ENCODE measurements around the gene SLC25A26. TPM values are rescaled to one million over a fixed set of nuclear protein-coding genes. Genes with fewer than 3 reads are reported as not detected.

The SLC25A26 gene
- total RNA-seq, 2 donors from 2014 or later = 27.1 to 32.6 TPM

DNA sequence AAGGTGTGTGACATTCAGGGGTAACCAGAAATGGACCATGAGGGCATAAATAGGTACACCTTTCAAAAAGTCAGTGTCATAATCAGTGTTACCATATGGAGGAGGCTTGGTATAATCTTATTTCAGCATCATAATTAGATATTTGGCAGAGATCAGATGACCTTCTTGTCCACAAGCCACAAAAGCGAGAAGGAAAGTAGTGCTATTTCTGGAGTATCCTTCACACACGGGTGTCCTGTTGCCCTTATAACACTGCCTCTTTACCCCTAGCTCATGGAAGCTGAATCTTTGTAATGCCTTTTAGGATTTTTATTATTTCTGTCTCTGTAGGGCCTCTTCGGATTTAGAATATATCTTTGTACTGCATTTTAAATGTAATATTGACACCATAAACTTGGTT lies 147.2 kb downstream of the SLC25A26 start:
- Mint-ChIP-seq H3K4me3 (no peak overlapping the region), H3K36me3 (ENCODE audit: low read depth) (peaks cover 16% of the 10 kb centered on the region), H3K4me1 (peaks cover 6% of the 10 kb centered on the region), H3K27me3 (no peaks in the 10 kb centered on the region), H3K27ac (no peak overlapping the region), H3K9me3 (no peaks in the 10 kb centered on the region)
- no peak for ATAC-seq (replicated peaks)

DNA sequence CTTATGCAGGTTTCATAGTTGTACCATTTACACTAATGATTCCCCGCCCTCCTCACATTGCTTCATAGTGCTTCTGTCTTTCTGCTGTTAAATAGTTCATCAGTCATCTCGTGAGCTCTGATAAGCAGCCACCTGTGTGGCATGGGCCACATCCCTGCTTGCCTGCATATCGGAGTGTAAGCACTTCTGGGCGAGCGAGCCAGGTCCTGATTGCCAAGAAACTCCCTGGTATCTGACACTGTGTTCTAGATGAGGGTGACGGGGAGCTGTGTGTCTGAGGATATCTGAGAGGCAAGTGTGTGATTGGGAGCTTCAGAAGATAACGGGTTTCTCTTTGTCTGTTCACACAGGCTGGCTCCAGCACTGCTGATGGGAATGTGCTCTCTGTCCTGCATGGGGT lies 149.4 kb downstream of the SLC25A26 start:
- Mint-ChIP-seq H3K4me1 (peaks cover 6% of the 10 kb centered on the region), H3K36me3 (ENCODE audit: low read depth) (peaks cover 22% of the 10 kb centered on the region), H3K27ac (no peak overlapping the region), H3K27me3 (no peaks in the 10 kb centered on the region), H3K9me3 (no peaks in the 10 kb centered on the region), H3K4me3 (no peak overlapping the region)
- no peak for ATAC-seq (replicated peaks)

DNA sequence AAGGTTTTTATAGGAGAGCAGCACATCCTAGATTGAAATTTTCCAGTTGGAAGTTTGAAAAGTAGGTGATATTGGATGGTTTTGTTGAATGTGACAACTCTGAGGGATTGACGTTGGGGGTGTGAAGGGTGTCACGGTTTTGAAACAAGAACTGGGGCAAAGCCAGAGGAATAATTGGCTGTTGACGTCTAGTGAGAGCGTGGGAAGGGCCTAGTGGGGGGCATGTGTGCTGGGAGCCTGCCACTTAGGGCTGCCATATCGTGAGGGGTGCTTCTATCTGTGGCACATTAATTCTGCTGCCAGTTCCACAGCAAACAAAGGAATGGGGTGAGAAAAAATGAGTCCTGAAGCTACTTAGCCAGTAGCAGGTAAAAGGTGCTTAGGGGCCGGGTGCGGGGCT lies 150.6 kb downstream of the SLC25A26 start:
- H3K9me3 Mint-ChIP-seq = no peaks in the 10 kb centered on the region
- peaks cover 6% of the 10 kb centered on the region for H3K4me1 Mint-ChIP-seq
- ATAC-seq (replicated peaks) = no peak
- H3K27ac Mint-ChIP-seq = peak overlapping the region; percentile 3
- H3K4me3 Mint-ChIP-seq = no peak overlapping the region
- peaks cover 31% of the 10 kb centered on the region for H3K36me3 Mint-ChIP-seq (ENCODE audit: low read depth)
- no peaks in the 10 kb centered on the region for H3K27me3 Mint-ChIP-seq

DNA sequence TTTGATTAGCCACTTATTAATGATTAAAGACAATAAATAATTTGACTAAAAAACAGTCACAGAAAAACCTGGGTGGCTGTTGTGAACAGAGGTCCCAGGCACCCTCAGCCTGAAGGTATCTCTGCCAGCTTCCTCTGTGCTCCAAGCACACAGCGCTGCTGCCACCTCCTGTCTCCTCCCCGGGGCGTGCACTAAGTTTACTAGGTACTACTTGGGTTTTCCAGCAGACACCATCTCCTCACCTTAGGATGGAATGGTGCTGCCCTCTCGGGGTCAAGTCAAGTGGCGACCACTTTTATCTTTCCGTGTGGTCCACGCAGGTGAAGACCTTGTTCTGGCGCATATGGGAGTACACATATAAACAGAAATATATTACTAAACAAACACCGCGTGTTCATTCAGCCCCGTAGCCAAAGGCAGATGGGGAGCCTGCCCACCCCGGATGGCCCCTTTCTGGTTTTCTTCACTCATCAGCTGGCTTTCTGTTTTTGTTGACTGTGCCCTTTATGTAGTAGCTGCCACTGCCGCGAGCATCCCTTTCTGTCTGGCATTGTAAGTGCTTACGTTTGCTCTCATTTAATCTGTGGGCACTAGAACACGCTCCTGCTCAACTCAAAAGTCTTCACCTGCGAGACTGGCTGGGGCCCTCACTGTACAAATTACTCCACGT lies 152.0 kb downstream of the SLC25A26 start:
- peak overlapping the region; percentile 46 for H3K27ac Mint-ChIP-seq
- ATAC-seq (replicated peaks) = peak; percentile 63
- H3K36me3 Mint-ChIP-seq (ENCODE audit: low read depth) = peaks cover 45% of the 10 kb centered on the region
- H3K9me3 Mint-ChIP-seq = no peaks in the 10 kb centered on the region
- no peak overlapping the region for H3K4me3 Mint-ChIP-seq
- no peaks in the 10 kb centered on the region for H3K27me3 Mint-ChIP-seq
- peaks cover 8% of the 10 kb centered on the region for H3K4me1 Mint-ChIP-seq

- ATAC-seq (replicated peaks) = no peak
- no peaks in the 10 kb centered on the region for H3K27me3 Mint-ChIP-seq
- no peaks in the 10 kb centered on the region for H3K9me3 Mint-ChIP-seq
- no peak overlapping the region for H3K4me3 Mint-ChIP-seq
- no peak overlapping the region for H3K27ac Mint-ChIP-seq
- H3K4me1 Mint-ChIP-seq = peaks cover 9% of the 10 kb centered on the region
- H3K36me3 Mint-ChIP-seq (ENCODE audit: low read depth) = peaks cover 75% of the 10 kb centered on the region
Observed at GRCh38 chr3:66376568-66376967, 155.8 kb downstream of the SLC25A26 start.

GRCh38 chr3:66377800-66378199 lies 157.0 kb downstream of the SLC25A26 start:
- ATAC-seq (replicated peaks) = no peak

DNA sequence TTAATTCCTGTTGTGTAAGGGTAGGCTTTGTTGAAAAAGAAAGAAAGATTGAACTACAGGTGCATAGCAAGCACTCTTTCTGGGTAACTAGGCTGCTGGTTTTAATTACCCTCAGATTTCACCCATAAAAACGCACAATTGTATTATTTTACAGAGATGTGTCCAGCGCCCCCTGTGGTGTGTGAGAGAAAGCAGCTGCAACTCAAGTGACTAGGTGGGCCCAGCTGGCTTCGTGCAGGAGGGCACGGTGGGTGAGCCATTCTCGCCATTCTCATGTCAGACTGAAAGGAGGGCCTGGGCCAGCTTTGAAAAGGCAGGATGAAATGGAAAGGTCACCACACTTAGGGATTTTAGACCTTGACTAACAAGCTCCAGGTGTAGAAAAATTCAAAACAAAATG lies 157.5 kb downstream of the SLC25A26 start:
- H3K27me3 Mint-ChIP-seq = no peaks in the 10 kb centered on the region
- peaks cover 9% of the 10 kb centered on the region for H3K4me1 Mint-ChIP-seq
- no peaks in the 10 kb centered on the region for H3K9me3 Mint-ChIP-seq
- peaks cover 87% of the 10 kb centered on the region for H3K36me3 Mint-ChIP-seq (ENCODE audit: low read depth)
- ATAC-seq (replicated peaks) = peak; percentile 48
- peak overlapping the region; percentile 90 for H3K27ac Mint-ChIP-seq
- peak overlapping the region; percentile 13 for H3K4me3 Mint-ChIP-seq

More at GRCh38 chr3:66377800-66378199, 157.0 kb downstream of the SLC25A26 start:
- Mint-ChIP-seq H3K4me1 (peaks cover 9% of the 10 kb centered on the region), H3K9me3 (no peaks in the 10 kb centered on the region), H3K36me3 (ENCODE audit: low read depth) (peaks cover 87% of the 10 kb centered on the region), H3K27me3 (no peaks in the 10 kb centered on the region), H3K4me3 (peak overlapping the region; percentile 13), H3K27ac (peak overlapping the region; percentile 90)

GRCh38 chr3:66379565-66379964 lies 158.8 kb downstream of the SLC25A26 start:
- no peaks in the 10 kb centered on the region for H3K27me3 Mint-ChIP-seq
- peak overlapping the region; percentile 90 for H3K27ac Mint-ChIP-seq
- peaks cover 90% of the 10 kb centered on the region for H3K36me3 Mint-ChIP-seq (ENCODE audit: low read depth)
- H3K4me3 Mint-ChIP-seq = no peak overlapping the region
- H3K4me1 Mint-ChIP-seq = peaks cover 9% of the 10 kb centered on the region
- H3K9me3 Mint-ChIP-seq = no peaks in the 10 kb centered on the region
- ATAC-seq (replicated peaks) = no peak

GRCh38 chr3:66380200-66380932 lies 159.6 kb downstream of the SLC25A26 start:
- Mint-ChIP-seq H3K36me3 (ENCODE audit: low read depth) (peaks cover 98% of the 10 kb centered on the region), H3K9me3 (no peaks in the 10 kb centered on the region), H3K27me3 (no peaks in the 10 kb centered on the region)

GRCh38 chr3:66381626-66382025 lies 160.8 kb downstream of the SLC25A26 start:
- Mint-ChIP-seq H3K4me1 (peaks cover 9% of the 10 kb centered on the region), H3K36me3 (ENCODE audit: low read depth) (peaks cover 100% of the 10 kb centered on the region), H3K27me3 (no peaks in the 10 kb centered on the region), H3K4me3 (no peak overlapping the region), H3K9me3 (no peaks in the 10 kb centered on the region), H3K27ac (no peak overlapping the region)
- no peak for ATAC-seq (replicated peaks)

More at GRCh38 chr3:66380200-66380932, 159.6 kb downstream of the SLC25A26 start:
- Mint-ChIP-seq H3K4me1 (peaks cover 9% of the 10 kb centered on the region), H3K4me3 (no peak overlapping the region), H3K27ac (peak overlapping the region; percentile 90)
- ATAC-seq (replicated peaks) = no peak

GRCh38 chr3:66382142-66382541 lies 161.3 kb downstream of the SLC25A26 start:
- no peak overlapping the region for H3K27ac Mint-ChIP-seq
- H3K27me3 Mint-ChIP-seq = no peaks in the 10 kb centered on the region
- H3K9me3 Mint-ChIP-seq = no peaks in the 10 kb centered on the region
- no peak for ATAC-seq (replicated peaks)
- H3K36me3 Mint-ChIP-seq (ENCODE audit: low read depth) = peaks cover 100% of the 10 kb centered on the region
- no peak overlapping the region for H3K4me3 Mint-ChIP-seq
- peaks cover 9% of the 10 kb centered on the region for H3K4me1 Mint-ChIP-seq

DNA sequence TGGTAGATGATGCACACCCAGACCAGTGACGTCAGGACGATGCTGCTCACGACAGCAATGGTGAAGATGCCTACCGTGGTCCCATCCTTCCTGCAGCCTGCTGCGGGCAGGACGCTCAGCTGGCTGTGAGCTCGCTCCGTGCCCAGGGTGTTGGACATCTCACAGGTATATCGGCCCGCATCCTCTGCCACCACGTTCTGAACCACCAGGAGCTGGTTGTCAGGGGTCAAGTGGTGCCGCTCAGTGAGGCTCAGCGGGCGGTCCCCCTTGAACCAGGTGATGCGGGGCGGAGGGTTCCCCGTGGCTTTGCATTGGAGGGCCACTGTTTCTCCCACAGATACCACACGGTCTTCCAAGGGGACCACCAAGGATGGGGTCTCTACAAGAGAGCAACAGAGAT lies 162.2 kb downstream of the SLC25A26 start:
- H3K4me3 Mint-ChIP-seq = no peak overlapping the region
- H3K27ac Mint-ChIP-seq = peak overlapping the region; percentile 22
- no peaks in the 10 kb centered on the region for H3K9me3 Mint-ChIP-seq
- no peak for ATAC-seq (replicated peaks)
- H3K27me3 Mint-ChIP-seq = no peaks in the 10 kb centered on the region
- H3K4me1 Mint-ChIP-seq = peaks cover 6% of the 10 kb centered on the region
- peaks cover 99% of the 10 kb centered on the region for H3K36me3 Mint-ChIP-seq (ENCODE audit: low read depth)

DNA sequence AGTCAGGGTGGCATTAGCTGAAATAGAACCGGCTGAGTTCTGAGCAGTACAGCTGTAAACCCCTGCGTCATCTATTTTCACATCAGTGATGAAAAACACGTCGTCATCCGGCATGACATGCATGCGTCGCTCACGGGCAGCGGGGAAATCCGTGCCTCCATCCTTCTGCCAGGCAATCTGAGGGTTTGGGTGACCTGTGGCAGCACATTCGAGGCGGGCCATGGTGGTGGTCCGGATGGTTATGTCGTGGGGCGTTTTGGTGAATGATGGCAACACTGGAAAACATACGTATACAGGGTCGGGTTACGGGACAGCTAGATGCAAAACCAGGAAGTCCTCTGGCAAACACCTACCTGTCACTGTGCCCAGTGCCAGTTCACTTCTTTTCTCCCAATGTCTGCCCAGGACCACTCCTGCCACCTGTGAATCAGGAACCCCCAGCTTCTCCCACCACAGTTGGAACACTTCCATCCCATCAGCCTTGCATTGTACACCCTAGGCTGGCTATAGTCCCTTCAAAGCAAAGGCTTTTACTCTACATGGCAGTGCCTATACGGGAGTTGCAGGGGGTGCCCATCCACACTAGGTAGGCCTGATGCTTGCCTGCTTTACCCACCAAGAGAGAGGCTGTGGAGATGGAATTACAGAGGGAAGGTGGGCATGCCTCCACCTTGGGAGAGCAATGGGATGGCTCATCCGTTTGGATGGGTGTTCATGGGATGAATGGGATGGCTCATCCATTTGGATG lies 163.4 kb downstream of the SLC25A26 start:
- H3K4me3 Mint-ChIP-seq = no peak overlapping the region
- peaks cover 99% of the 10 kb centered on the region for H3K36me3 Mint-ChIP-seq (ENCODE audit: low read depth)
- H3K4me1 Mint-ChIP-seq = peaks cover 10% of the 10 kb centered on the region
- peak overlapping the region; percentile 22 for H3K27ac Mint-ChIP-seq
- H3K27me3 Mint-ChIP-seq = no peaks in the 10 kb centered on the region
- peaks cover 3% of the 10 kb centered on the region for H3K9me3 Mint-ChIP-seq
- no peak for ATAC-seq (replicated peaks)

- peaks cover 15% of the 10 kb centered on the region for H3K4me1 Mint-ChIP-seq
- H3K9me3 Mint-ChIP-seq = peaks cover 3% of the 10 kb centered on the region
- H3K27me3 Mint-ChIP-seq = no peaks in the 10 kb centered on the region
- peaks cover 99% of the 10 kb centered on the region for H3K36me3 Mint-ChIP-seq (ENCODE audit: low read depth)
- no peak for ATAC-seq (replicated peaks)
- peak overlapping the region; percentile 28 for H3K27ac Mint-ChIP-seq
- H3K4me3 Mint-ChIP-seq = no peak overlapping the region
Observed at GRCh38 chr3:66385066-66385465, 164.3 kb downstream of the SLC25A26 start.

Data from activated T-helper 17 cell treated with anti-CD3 and anti-CD28 coated beads, Interleukin-2, amount 50 U/mL, for 72 hours (primary cell).